IMR-90 (cell line): ENCODE data around the gene AAR2. TPM values are rescaled to one million over a fixed set of nuclear protein-coding genes. Genes with fewer than 3 reads are reported as not detected.

ENCODE experiments used
- ATAC-seq: fragments of 200-7000 bp; cut with Tn5 transposase; 2 replicates; pipeline ENCODE4 v1.9.1; 2020; ENCODE audit warnings: low read depth, mild to moderate bottlenecking, moderate library complexity
- BruUV-seq: library from RNA; stranded (reverse); fragments of 400-500 nt; replicated peaks from 2 replicates; lab custom pipeline; 2021; lab: Mats Ljungman, UMichigan
- CTCF ChIA-PET: fragments of 300-600 bp; formaldehyde crosslinking; extraction: SDS; loops from one replicate; lab custom pipeline; 2021; ENCODE audit warnings: antibody characterized with exemption; lab: Yijun Ruan, JAX
- POLR2A ChIA-PET: fragments of 300-600 bp; sonication (Branson Sonifier 250); formaldehyde crosslinking; loops from one replicate; lab custom pipeline; 2022; ENCODE audit warnings: antibody characterized with exemption; ENCODE audit not compliant: unreplicated experiment; lab: Charles Lee
- DNase-seq: peaks from one replicate; pipeline ENCODE4 v3.0.0; 2013
- H2AFZ ChIP-seq: replicated peaks from 2 replicates; pipeline ENCODE3; 2013; ENCODE audit warnings: low read length, mild to moderate bottlenecking; ENCODE audit not compliant: poor library complexity
- H2AK5ac ChIP-seq: 2 replicates; pipeline ENCODE4 v1.6.1; 2013; ENCODE audit warnings: low read depth, low read length, inconsistent platforms
- H2AK9ac ChIP-seq: replicated peaks from 2 replicates; pipeline ENCODE3; 2013; ENCODE audit warnings: mild to moderate bottlenecking, low read depth, low read length, moderate library complexity; ENCODE audit not compliant: poor library complexity
- H2BK120ac ChIP-seq: 2 replicates; pipeline ENCODE4 v1.6.1; 2013; ENCODE audit warnings: low read depth, low read length, inconsistent platforms
- H2BK15ac ChIP-seq: 3 replicates; pipeline ENCODE4 v1.6.1; 2013; ENCODE audit warnings: low read depth, low read length, inconsistent platforms
- H2BK20ac ChIP-seq: 2 replicates; pipeline ENCODE4 v1.6.1; 2013; ENCODE audit warnings: low read depth, mild to moderate bottlenecking, inconsistent platforms, low read length, moderate library complexity
- H2BK5ac ChIP-seq: 2 replicates; pipeline ENCODE4 v1.6.1; 2013; ENCODE audit warnings: mild to moderate bottlenecking, low read depth, low read length, inconsistent platforms; ENCODE audit not compliant: poor library complexity, severe bottlenecking
- H3K14ac ChIP-seq: replicated peaks from 2 replicates; pipeline ENCODE4 v1.6.1; 2013; ENCODE audit warnings: low read depth, low read length, inconsistent platforms
- H3K18ac ChIP-seq: 2 replicates; pipeline ENCODE4 v1.6.1; 2013; ENCODE audit warnings: low read depth, low read length, control low read depth
- H3K23ac ChIP-seq: 2 replicates; pipeline ENCODE4 v1.6.1; 2013; ENCODE audit warnings: low read depth, low read length, inconsistent platforms
- H3K27ac ChIP-seq: 2 replicates; pipeline ENCODE4 v1.5.1; 2013; ENCODE audit warnings: mild to moderate bottlenecking, control low read depth, low read length; ENCODE audit not compliant: insufficient read depth
- H3K27me3 ChIP-seq: 2 replicates; pipeline ENCODE4 v1.6.1; 2013; ENCODE audit warnings: low read length; ENCODE audit not compliant: control insufficient read depth, insufficient read depth
- H3K36me3 ChIP-seq: 2 replicates; pipeline ENCODE4 v1.6.1; 2013; ENCODE audit warnings: low read length, mixed read lengths; ENCODE audit not compliant: control insufficient read depth, insufficient read depth
- H3K4ac ChIP-seq: 2 replicates; pipeline ENCODE4 v1.6.1; 2013; ENCODE audit warnings: low read depth, low read length, inconsistent platforms
- H3K4me1 ChIP-seq: 2 replicates; pipeline ENCODE4 v1.6.1; 2013; ENCODE audit warnings: low read length, mixed read lengths; ENCODE audit not compliant: control insufficient read depth, insufficient read depth
- H3K4me2 ChIP-seq: 2 replicates; pipeline ENCODE4 v1.6.1; 2013; ENCODE audit warnings: low read depth, mild to moderate bottlenecking, control low read depth, low read length, moderate library complexity
- H3K4me3 ChIP-seq: 2 replicates; pipeline ENCODE4 v1.5.1; 2013; ENCODE audit warnings: low read depth, mild to moderate bottlenecking, control low read depth, low read length, moderate library complexity; ENCODE audit not compliant: insufficient read depth
- H3K56ac ChIP-seq: 2 replicates; pipeline ENCODE4 v1.6.1; 2013; ENCODE audit warnings: low read length, inconsistent platforms; ENCODE audit not compliant: insufficient read depth; ENCODE audit errors: extremely low read depth
- H3K79me1 ChIP-seq, 2 experiments: 2 replicates each; pipeline ENCODE4 v1.6.1; 2013; ENCODE audit warnings: low read length in 2 of 2, inconsistent platforms in 1 of 2, low read depth in 1 of 2
- H3K9ac ChIP-seq: 2 replicates; pipeline ENCODE4 v1.6.1; 2013; ENCODE audit warnings: low read depth, low read length, control low read depth
- H3K9me1 ChIP-seq: 2 replicates; pipeline ENCODE4 v1.6.1; 2013; ENCODE audit warnings: low read length, inconsistent platforms; ENCODE audit not compliant: insufficient read depth
- H3K9me3 ChIP-seq: 2 replicates; pipeline ENCODE4 v1.6.1; 2013; ENCODE audit warnings: low read length; ENCODE audit not compliant: control insufficient read depth, insufficient read depth
- H4K20me1 ChIP-seq: 2 replicates; pipeline ENCODE4 v1.6.1; 2013; ENCODE audit warnings: low read length, inconsistent platforms; ENCODE audit not compliant: insufficient read depth
- H4K5ac ChIP-seq: 2 replicates; pipeline ENCODE4 v1.6.1; 2013; ENCODE audit warnings: mild to moderate bottlenecking, low read depth, low read length, control low read depth
- H4K8ac ChIP-seq, 2 experiments: 2 replicates each; pipeline ENCODE4 v1.6.1; 2013; ENCODE audit warnings: low read depth in 2 of 2, low read length in 2 of 2, control low read depth in 1 of 2, inconsistent platforms in 1 of 2
- H4K91ac ChIP-seq: 2 replicates; pipeline ENCODE4 v1.6.1; 2013; ENCODE audit warnings: low read depth, low read length, inconsistent platforms; ENCODE audit not compliant: insufficient read depth
- CEBPB ChIP-seq: IDR thresholded peaks from 2 replicates; pipeline ENCODE4 v1.6.1; 2012; ENCODE audit warnings: low read depth, low read length, improper control_type of control experiment
- FOS ChIP-seq: fragments of 150-350 bp; IDR thresholded peaks from 2 replicates; pipeline ENCODE4 v1.6.1; 2016; ENCODE audit warnings: low read depth, low read length
- MAFK ChIP-seq: IDR thresholded peaks from 2 replicates; pipeline ENCODE4 v1.6.1; 2012; ENCODE audit warnings: low read depth, low read length, improper control_type of control experiment
- MAZ ChIP-seq: IDR thresholded peaks from 2 replicates; pipeline ENCODE4 v1.6.1; 2012; ENCODE audit warnings: low read depth, mild to moderate bottlenecking, low read length, improper control_type of control experiment, moderate library complexity, borderline replicate concordance
- WGBS, 2 experiments: methylation state at CpG; one replicate each; pipeline versions ENCODE4 v1.1.5 to v1.1.7; 2013; ENCODE audit warnings: missing lambda C conversion rate in 2 of 2; ENCODE audit not compliant: insufficient read length in 1 of 2; ENCODE audit errors: extremely low coverage in 2 of 2; 5-methylcytosine and 5-hydroxymethylcytosine counted together
- dilution Hi-C: fragments of 300-500 bp; cut with HindIII; formaldehyde crosslinking; loops from one replicate; pipeline ENCODE4 v1.14.3; 2018; ENCODE audit warnings: low sequenced_read_pairs; ENCODE audit not compliant: unreplicated experiment
- in situ Hi-C: fragments of 300-500 bp; cut with MboI; formaldehyde crosslinking; loops from 3 replicates; pipeline ENCODE4 v1.14.3; 2019; ENCODE audit warnings: low sequenced_read_pairs, inconsistent platforms, mixed read lengths
- intact Hi-C: fragments of 100-400 bp; cut with micrococcal nuclease; formaldehyde crosslinking; loops from 2 replicates; pipeline ENCODE4 v1.10.0; 2022
- polyA plus RNA-seq, 3 experiments: library from polyadenylated mRNA; depleted of rRNA; stranded (reverse); fragments of >200 nt; gene quantifications; 2 replicates each; pipeline ENCODE4 v1.2.3, GENCODE V29; 2012; ENCODE audit warnings: low replicate concordance in 1 of 3
- total RNA-seq: library from RNA; depleted of rRNA; stranded (reverse); fragments of >200 nt; gene quantifications from 2 replicates; pipeline ENCODE4 v1.2.3, GENCODE V29; 2012

The AAR2 gene
- total and polyA plus RNA-seq, 2 of the 4 experiments (the other 2 are of a cell fraction) = 28.2 to 35.8 TPM

- ChIA-PET CTCF (no interaction called here), POLR2A (no interaction called here)
- H2BK5ac ChIP-seq = no peak overlapping the region
Observed at GRCh38 chr20:36277546-36277945, 41.3 kb downstream of the AAR2 start.

More at GRCh38 chr20:36277546-36277945, 41.3 kb downstream of the AAR2 start:
- no TSS peak for BruUV-seq
- Histone ChIP-seq H3K9ac (no peak overlapping the region), H3K4me2 (no peak overlapping the region), H3K79me1 (no peaks in the 10 kb centered on the region), H3K23ac (no peak overlapping the region), H3K4ac (no peak overlapping the region), H3K4me1 (no peaks in the 10 kb centered on the region), H2BK20ac (no peak overlapping the region), H3K9me1 (no peaks in the 10 kb centered on the region), H3K9me3 (no peaks in the 10 kb centered on the region), H3K27ac (no peak overlapping the region), H3K36me3 (no peaks in the 10 kb centered on the region), H3K18ac (no peak overlapping the region), H2AK5ac (no peak overlapping the region), H2BK15ac (no peak overlapping the region), H3K4me3 (no peak overlapping the region), H2AFZ (no peak overlapping the region), H2AK9ac (no peak overlapping the region), H4K91ac (no peak overlapping the region), H4K8ac (no peak overlapping the region), H3K56ac (no peak overlapping the region), H4K5ac (no peak overlapping the region), H2BK120ac (no peak overlapping the region), H3K14ac (no peak overlapping the region), H4K20me1 (no peaks in the 10 kb centered on the region), H3K27me3 (peaks cover 62% of the 10 kb centered on the region)
- no peak for DNase-seq
- WGBS, 2 experiments = 67% methylated on average over 3 of the region's 9 CpGs; no CpG with 5 or more reads in 1 of the 2 experiments
- ATAC-seq = no peak
- TF ChIP-seq MAFK (no peak), MAZ (no peak), CEBPB (no peak), FOS (no peak)
- in situ Hi-C loops (no loop called here), intact Hi-C loops (no loop called here), dilution Hi-C loops (no loop called here)
